Activated CD8-positive, alpha-beta T cell treated with anti-CD3 and anti-CD28 coated beads, Interleukin-2, amount 10 ng/mL, durations not matched to agents 7 days and 5 days (primary cell): ENCODE measurements around the gene SLC25A13. TPM values are rescaled to one million over a fixed set of nuclear protein-coding genes. Genes with fewer than 3 reads are reported as not detected.
A peak's percentile ranks its signal among the peaks of the same experiment; 100 is the strongest.
"Not testable (repeated sequence)": the region's sequence is repeated elsewhere in the genome, so short reads cannot be mapped to it uniquely, and the experiment has no call there.

Experiments used
- ATAC-seq: fragments of 150-1000 bp; cut with Tn5 transposase; one replicate; pipeline ENCODE4 v1.10.0; 2021; ENCODE audit warnings: moderate library complexity
- CTCF ChIA-PET: fragments of 350-600 bp; sonication (Branson Sonifier 250); formaldehyde crosslinking; loops from one replicate; lab custom pipeline; 2021; ENCODE audit warnings: antibody characterized with exemption; lab: Charles Lee
- POLR2A ChIA-PET: fragments of 350-600 bp; sonication (Branson Sonifier 250); formaldehyde crosslinking; loops from one replicate; lab custom pipeline; 2021; ENCODE audit warnings: antibody characterized with exemption; lab: Charles Lee
- DNase-seq: peaks from one replicate; pipeline ENCODE4 v3.0.0-alpha.2; 2020
- H3K27ac Mint-ChIP-seq: one replicate; pipeline ENCODE4 v1.8.0; 2021; ENCODE audit warnings: mild to moderate bottlenecking, mixed read lengths
- H3K27me3 Mint-ChIP-seq: one replicate; pipeline ENCODE4 v1.8.0; 2021; ENCODE audit warnings: low read depth, mixed read lengths
- H3K36me3 Mint-ChIP-seq: one replicate; pipeline ENCODE4 v1.8.0; 2021; ENCODE audit warnings: low read depth, mixed read lengths
- H3K4me1 Mint-ChIP-seq: one replicate; pipeline ENCODE4 v1.8.0; 2021; ENCODE audit warnings: low read depth, mixed read lengths
- H3K4me3 Mint-ChIP-seq: one replicate; pipeline ENCODE4 v1.8.0; 2021; ENCODE audit warnings: mild to moderate bottlenecking, mixed read lengths
- H3K9me3 Mint-ChIP-seq: one replicate; pipeline ENCODE4 v1.8.0; 2022; ENCODE audit warnings: mixed read lengths; ENCODE audit not compliant: insufficient read depth
- total RNA-seq, 2 experiments: library from RNA; stranded (reverse); gene quantifications; one replicate each; pipeline ENCODE4 v1.2.3, GENCODE V29; 2021

SLC25A13 gene
- total RNA-seq, 2 experiments from 2014 or later: 8.9 to 12.0 TPM

- Mint-ChIP-seq H3K27me3 (no peaks in the 10 kb centered on the region), H3K4me1 (peaks cover 25% of the 10 kb centered on the region), H3K27ac (no peak overlapping the region), H3K4me3 (no peak overlapping the region), H3K36me3 (peaks cover 3% of the 10 kb centered on the region), H3K9me3 (no peaks in the 10 kb centered on the region)
- ChIA-PET POLR2A (no interaction called here), CTCF (interaction anchor here (1.2 to 1.6 kb wide), 2 partner anchors 9 kb away, joined by 4 read pairs; no protein-coding TSS in a partner anchor)
- DNase-seq (no peak), ATAC-seq (no peak)
Measured at GRCh38 chr7:96305915-96306314, 16.0 kb downstream of the SLC25A13 start.

- ChIA-PET CTCF (interaction anchor here (1.6 kb wide), 1 partner anchor 8 kb away, joined by 4 read pairs; no protein-coding TSS in a partner anchor), POLR2A (no interaction called here)
- no peaks in the 10 kb centered on the region for H3K9me3 Mint-ChIP-seq
- H3K27ac Mint-ChIP-seq: no peak overlapping the region
- no peaks in the 10 kb centered on the region for H3K27me3 Mint-ChIP-seq
- peaks cover 3% of the 10 kb centered on the region for H3K36me3 Mint-ChIP-seq
- ATAC-seq: no peak
- H3K4me3 Mint-ChIP-seq: no peak overlapping the region
- peaks cover 31% of the 10 kb centered on the region for H3K4me1 Mint-ChIP-seq
- no peak for DNase-seq
Measured at GRCh38 chr7:96304573-96304972, 17.3 kb downstream of the SLC25A13 start.

GRCh38 chr7:96303686-96304443, 18.0 kb downstream of the SLC25A13 start:
- DNase-seq (no peak), ATAC-seq (no peak)
- Mint-ChIP-seq H3K9me3 (no peaks in the 10 kb centered on the region), H3K27me3 (no peaks in the 10 kb centered on the region), H3K4me3 (no peak overlapping the region), H3K36me3 (peaks cover 3% of the 10 kb centered on the region), H3K27ac (no peak overlapping the region), H3K4me1 (peaks cover 29% of the 10 kb centered on the region)
- CTCF ChIA-PET: no interaction called here
- POLR2A ChIA-PET: no interaction called here

GRCh38 chr7:96303105-96303685, 18.7 kb downstream of the SLC25A13 start:
- no peak overlapping the region for H3K4me3 Mint-ChIP-seq
- ATAC-seq (no peak), DNase-seq (no peak)
- H3K27me3 Mint-ChIP-seq: no peaks in the 10 kb centered on the region
- no peaks in the 10 kb centered on the region for H3K9me3 Mint-ChIP-seq
- H3K27ac Mint-ChIP-seq: no peak overlapping the region
- CTCF ChIA-PET: no interaction called here
- POLR2A ChIA-PET: no interaction called here
- peaks cover 3% of the 10 kb centered on the region for H3K36me3 Mint-ChIP-seq
- peaks cover 25% of the 10 kb centered on the region for H3K4me1 Mint-ChIP-seq

- Mint-ChIP-seq H3K27ac (no peak overlapping the region), H3K4me1 (peaks cover 21% of the 10 kb centered on the region), H3K9me3 (no peaks in the 10 kb centered on the region), H3K36me3 (no peaks in the 10 kb centered on the region), H3K27me3 (no peaks in the 10 kb centered on the region), H3K4me3 (no peak overlapping the region)
- DNase-seq (no peak), ATAC-seq (no peak)
- ChIA-PET CTCF (no interaction called here), POLR2A (no interaction called here)
Measured at GRCh38 chr7:96300986-96301385, 20.9 kb downstream of the SLC25A13 start.

- DNase-seq: no peak
- Mint-ChIP-seq H3K27me3 (no peaks in the 10 kb centered on the region), H3K27ac (no peak overlapping the region), H3K4me1 (peaks cover 21% of the 10 kb centered on the region), H3K36me3 (peaks cover 1% of the 10 kb centered on the region), H3K4me3 (no peak overlapping the region), H3K9me3 (no peaks in the 10 kb centered on the region)
- ChIA-PET POLR2A (no interaction called here), CTCF (no interaction called here)
- ATAC-seq: no peak
Measured at GRCh38 chr7:96300502-96300901, 21.4 kb downstream of the SLC25A13 start.

- Mint-ChIP-seq H3K36me3 (peaks cover 7% of the 10 kb centered on the region), H3K4me3 (no peak overlapping the region), H3K27ac (no peak overlapping the region), H3K9me3 (no peaks in the 10 kb centered on the region), H3K27me3 (no peaks in the 10 kb centered on the region), H3K4me1 (peaks cover 21% of the 10 kb centered on the region)
- ATAC-seq (no peak), DNase-seq (no peak)
- POLR2A ChIA-PET: no interaction called here
- CTCF ChIA-PET: no interaction called here
Measured at GRCh38 chr7:96299496-96299895, 22.4 kb downstream of the SLC25A13 start.

GRCh38 chr7:96297876-96298275, 24.0 kb downstream of the SLC25A13 start:
- H3K4me1 Mint-ChIP-seq: peaks cover 9% of the 10 kb centered on the region
- H3K27ac Mint-ChIP-seq: no peak overlapping the region
- no peak for ATAC-seq
- no peak for DNase-seq
- no peaks in the 10 kb centered on the region for H3K27me3 Mint-ChIP-seq
- peaks cover 11% of the 10 kb centered on the region for H3K36me3 Mint-ChIP-seq
- POLR2A ChIA-PET: interaction anchor here (0.8 kb wide), 1 partner anchor 10 kb away, joined by 3 read pairs; no protein-coding TSS in a partner anchor
- H3K4me3 Mint-ChIP-seq: no peak overlapping the region
- H3K9me3 Mint-ChIP-seq: peaks cover 1% of the 10 kb centered on the region
- CTCF ChIA-PET: no interaction called here

GRCh38 chr7:96297446-96297845, 24.5 kb downstream of the SLC25A13 start:
- H3K27me3 Mint-ChIP-seq, H3K9me3 Mint-ChIP-seq, H3K4me1 Mint-ChIP-seq, ATAC-seq, H3K27ac Mint-ChIP-seq, DNase-seq, H3K4me3 Mint-ChIP-seq: not testable (repeated sequence)
- ChIA-PET POLR2A (interaction anchor here (0.8 kb wide), 1 partner anchor 10 kb away, joined by 3 read pairs; no protein-coding TSS in a partner anchor), CTCF (interaction anchor here (0.9 kb wide), 1 partner anchor 8 kb away, joined by 4 read pairs; no protein-coding TSS in a partner anchor)
- H3K36me3 Mint-ChIP-seq: peaks cover 11% of the 10 kb centered on the region

GRCh38 chr7:96293911-96294310, 28.0 kb downstream of the SLC25A13 start:
- H3K27me3 Mint-ChIP-seq, H3K9me3 Mint-ChIP-seq, CTCF ChIA-PET, H3K4me3 Mint-ChIP-seq, H3K4me1 Mint-ChIP-seq, POLR2A ChIA-PET, H3K27ac Mint-ChIP-seq, ATAC-seq, DNase-seq: not testable (repeated sequence)
- peaks cover 29% of the 10 kb centered on the region for H3K36me3 Mint-ChIP-seq

GRCh38 chr7:96287559-96287958, 34.3 kb downstream of the SLC25A13 start:
- H3K27ac Mint-ChIP-seq: peak overlapping the region; percentile 3
- ChIA-PET POLR2A (interaction anchor here (1.0 kb wide), 1 partner anchor 10 kb away, joined by 3 read pairs; no protein-coding TSS in a partner anchor), CTCF (no interaction called here)
- DNase-seq: no peak
- H3K4me3 Mint-ChIP-seq: no peak overlapping the region
- H3K27me3 Mint-ChIP-seq: no peaks in the 10 kb centered on the region
- no peak for ATAC-seq
- no peaks in the 10 kb centered on the region for H3K9me3 Mint-ChIP-seq
- peaks cover 34% of the 10 kb centered on the region for H3K4me1 Mint-ChIP-seq
- H3K36me3 Mint-ChIP-seq: peaks cover 38% of the 10 kb centered on the region

- H3K4me1 Mint-ChIP-seq: peaks cover 34% of the 10 kb centered on the region
- DNase-seq: no peak
- peak overlapping the region; percentile 3 for H3K27ac Mint-ChIP-seq
- H3K4me3 Mint-ChIP-seq: no peak overlapping the region
- ChIA-PET POLR2A (interaction anchor here (1.0 kb wide), 1 partner anchor 11 kb away, joined by 3 read pairs; no protein-coding TSS in a partner anchor), CTCF (no interaction called here)
- no peak for ATAC-seq
- no peaks in the 10 kb centered on the region for H3K9me3 Mint-ChIP-seq
- no peaks in the 10 kb centered on the region for H3K27me3 Mint-ChIP-seq
- peaks cover 36% of the 10 kb centered on the region for H3K36me3 Mint-ChIP-seq
Measured at GRCh38 chr7:96287132-96287531, 34.8 kb downstream of the SLC25A13 start.
